ENCODE measurements around the gene ST8SIA6. TPM values are rescaled to one million over a fixed set of nuclear protein-coding genes. Genes with fewer than 3 reads are reported as not detected.
A peak's percentile ranks its signal among the peaks of the same experiment; 100 is the strongest.

Gene ST8SIA6
- total and polyA plus RNA-seq, 9 of the 15 experiments (the other 6 are each of a cell fraction or from before 2014, with no cell fraction given), result 0.69 to 6.7 (median 5.0) TPM

DNA sequence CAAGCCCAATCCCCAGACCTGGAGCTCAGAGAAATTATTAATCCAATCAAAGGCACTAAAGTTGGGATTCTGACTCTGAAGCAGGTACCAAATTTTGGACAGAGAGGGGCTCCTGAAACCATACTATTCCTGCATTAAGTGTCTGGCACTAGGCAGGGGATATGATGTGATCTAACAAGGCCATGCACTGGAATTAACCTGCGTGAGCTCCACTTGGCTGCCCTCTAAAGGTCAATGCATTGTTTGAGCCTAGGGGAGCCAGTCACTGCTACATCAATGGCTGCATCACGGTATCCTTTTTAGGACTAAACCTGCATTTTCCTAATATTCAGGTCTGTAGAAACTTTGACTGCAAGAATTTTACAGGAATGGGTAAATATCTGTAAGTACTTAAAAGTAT, 42.1 kb downstream of the ST8SIA6 start (continued):
- TF ChIP-seq MGA (IDR thresholded peaks at IDR 0.05), result no peak
- no peak for TF ChIP-seq NUFIP1 (IDR thresholded peaks at IDR 0.05; ENCODE audit: partially characterized antibody)
- no peak for TF ChIP-seq ETV6 (IDR thresholded peaks at IDR 0.05; ENCODE audit: borderline replicate concordance in 1 of 2, low read depth in 2 of 2, low read length in 1 of 2)
- no peak for TF ChIP-seq ETV6 (CRISPR knock-in tag; IDR thresholded peaks at IDR 0.05; ENCODE audit: borderline replicate concordance)
- no peak for TF ChIP-seq HDAC1 (IDR thresholded peaks at IDR 0.05)
- no peak for TF ChIP-seq RFX1 (IDR thresholded peaks at IDR 0.05)
- TF ChIP-seq ZNF778 (CRISPR knock-in tag; IDR thresholded peaks at IDR 0.05), result no peak
- TF ChIP-seq, protein P1, sequence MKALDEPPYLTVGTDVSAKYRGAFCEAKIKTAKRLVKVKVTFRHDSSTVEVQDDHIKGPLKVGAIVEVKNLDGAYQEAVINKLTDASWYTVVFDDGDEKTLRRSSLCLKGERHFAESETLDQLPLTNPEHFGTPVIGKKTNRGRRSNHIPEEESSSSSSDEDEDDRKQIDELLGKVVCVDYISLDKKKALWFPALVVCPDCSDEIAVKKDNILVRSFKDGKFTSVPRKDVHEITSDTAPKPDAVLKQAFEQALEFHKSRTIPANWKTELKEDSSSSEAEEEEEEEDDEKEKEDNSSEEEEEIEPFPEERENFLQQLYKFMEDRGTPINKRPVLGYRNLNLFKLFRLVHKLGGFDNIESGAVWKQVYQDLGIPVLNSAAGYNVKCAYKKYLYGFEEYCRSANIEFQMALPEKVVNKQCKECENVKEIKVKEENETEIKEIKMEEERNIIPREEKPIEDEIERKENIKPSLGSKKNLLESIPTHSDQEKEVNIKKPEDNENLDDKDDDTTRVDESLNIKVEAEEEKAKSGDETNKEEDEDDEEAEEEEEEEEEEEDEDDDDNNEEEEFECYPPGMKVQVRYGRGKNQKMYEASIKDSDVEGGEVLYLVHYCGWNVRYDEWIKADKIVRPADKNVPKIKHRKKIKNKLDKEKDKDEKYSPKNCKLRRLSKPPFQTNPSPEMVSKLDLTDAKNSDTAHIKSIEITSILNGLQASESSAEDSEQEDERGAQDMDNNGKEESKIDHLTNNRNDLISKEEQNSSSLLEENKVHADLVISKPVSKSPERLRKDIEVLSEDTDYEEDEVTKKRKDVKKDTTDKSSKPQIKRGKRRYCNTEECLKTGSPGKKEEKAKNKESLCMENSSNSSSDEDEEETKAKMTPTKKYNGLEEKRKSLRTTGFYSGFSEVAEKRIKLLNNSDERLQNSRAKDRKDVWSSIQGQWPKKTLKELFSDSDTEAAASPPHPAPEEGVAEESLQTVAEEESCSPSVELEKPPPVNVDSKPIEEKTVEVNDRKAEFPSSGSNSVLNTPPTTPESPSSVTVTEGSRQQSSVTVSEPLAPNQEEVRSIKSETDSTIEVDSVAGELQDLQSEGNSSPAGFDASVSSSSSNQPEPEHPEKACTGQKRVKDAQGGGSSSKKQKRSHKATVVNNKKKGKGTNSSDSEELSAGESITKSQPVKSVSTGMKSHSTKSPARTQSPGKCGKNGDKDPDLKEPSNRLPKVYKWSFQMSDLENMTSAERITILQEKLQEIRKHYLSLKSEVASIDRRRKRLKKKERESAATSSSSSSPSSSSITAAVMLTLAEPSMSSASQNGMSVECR (CRISPR knock-in tag; IDR thresholded peaks at IDR 0.05), result no peak
- no peak for TF ChIP-seq ETS2 (tag; IDR thresholded peaks at IDR 0.05; ENCODE audit: borderline replicate concordance, poor library complexity, severe bottlenecking)
- no peak for TF ChIP-seq TOE1 (IDR thresholded peaks at IDR 0.05; ENCODE audit: borderline replicate concordance)
- no peak for TF ChIP-seq TOE1 (CRISPR knock-in tag; IDR thresholded peaks at IDR 0.05; ENCODE audit: borderline replicate concordance, low read depth)
- peak in 1 of 2 experiments; percentile 10; a peak in 1 of 4 replicates for TF ChIP-seq NRF1 (conservative IDR thresholded peaks at IDR 0.05 in 1 of 2, IDR thresholded peaks at IDR 0.05 in 1 of 2)
- no peak for TF ChIP-seq CBX2 (IDR thresholded peaks at IDR 0.05; ENCODE audit: insufficient read depth, low read length, poor library complexity, severe bottlenecking)

Data from K562 (cell line).